OCI-LY3 (cell line): ENCODE results near the gene GRIN3A.

Experiments used
- H2AFZ ChIP-seq: fragments of 200-600, 300-600 bp; shearing (Covaris generic); 2 replicates; pipeline ENCODE4 v1.6.0; 2014; ENCODE audit warnings: antibody characterized with exemption, low read depth, low read length
- H3K27ac ChIP-seq: fragments of 200-600, 300-600 bp; sonication (generic); 2 replicates; pipeline ENCODE4 v1.5.1; 2014; ENCODE audit warnings: mild to moderate bottlenecking, low read length, moderate library complexity, mixed read lengths
- H3K27me3 ChIP-seq: fragments of 200-600, 300-600 bp; sonication (generic); 2 replicates; pipeline ENCODE4 v1.6.1; 2014; ENCODE audit warnings: low read depth, low read length, mixed read lengths
- H3K36me3 ChIP-seq: fragments of 200-600, 300-600 bp; sonication (generic); replicated peaks from 2 replicates; pipeline ENCODE3; 2014; ENCODE audit warnings: low read depth, low read length, mixed read lengths
- H3K4me1 ChIP-seq: fragments of 300-600, 200-600 bp; sonication (generic); 2 replicates; pipeline ENCODE4 v1.6.1; 2014; ENCODE audit warnings: low read length, mixed read lengths
- H3K4me2 ChIP-seq: fragments of 200-600, 300-600 bp; sonication (generic); 2 replicates; pipeline ENCODE4 v1.6.1; 2014; ENCODE audit warnings: low read length, mixed read lengths
- H3K4me3 ChIP-seq: fragments of 300-600, 200-600 bp; sonication (generic); 2 replicates; pipeline ENCODE4 v1.5.1; 2014; ENCODE audit warnings: antibody characterized with exemption, mild to moderate bottlenecking, low read length, moderate library complexity
- H3K79me2 ChIP-seq: fragments of 300-600, 200-600 bp; shearing (Covaris generic); 2 replicates; pipeline ENCODE4 v1.6.1; 2014; ENCODE audit warnings: mild to moderate bottlenecking, low read length, mixed read lengths
- H3K9ac ChIP-seq: fragments of 300-600, 200-600 bp; shearing (Covaris generic); 2 replicates; pipeline ENCODE4 v1.6.0; 2014; ENCODE audit warnings: mild to moderate bottlenecking, low read length, moderate library complexity
- H3K9me3 ChIP-seq: fragments of 200-600, 300-600 bp; shearing (Covaris generic); 2 replicates; pipeline ENCODE4 v1.6.1; 2014; ENCODE audit warnings: low read length, mixed read lengths; ENCODE audit not compliant: insufficient read depth
- H4K20me1 ChIP-seq: fragments of 200-600, 300-600 bp; sonication (generic); 2 replicates; pipeline ENCODE4 v1.6.1; 2016; ENCODE audit warnings: low read length, mixed read lengths; ENCODE audit not compliant: insufficient read depth
- CTCF ChIP-seq: fragments of 200-600, 300-600 bp; sonication (generic); IDR thresholded peaks from 2 replicates; pipeline ENCODE4 v1.5.1; 2014; ENCODE audit warnings: antibody characterized with exemption, low read length, low read depth
- EZH2phosphoT487 ChIP-seq: fragments of 200-600 bp; shearing (Covaris generic); IDR thresholded peaks from 2 replicates; pipeline ENCODE4 v1.6.1; 2018; ENCODE audit warnings: antibody characterized with exemption, mixed run types, low read depth

Gene GRIN3A

GRCh38 chr9:101737705-101738565 lies 512 bp downstream of the GRIN3A start:
- H2AFZ ChIP-seq, result no peak overlapping the region
- H3K27ac ChIP-seq, result no peak overlapping the region
- H4K20me1 ChIP-seq, result no peaks in the 10 kb centered on the region
- peaks cover 2% of the 10 kb centered on the region for H3K4me1 ChIP-seq
- TF ChIP-seq CTCF (no peak), EZH2phosphoT487 (no peak)
- no peak overlapping the region for H3K4me3 ChIP-seq
- H3K4me2 ChIP-seq, result no peak overlapping the region
- H3K9me3 ChIP-seq, result no peaks in the 10 kb centered on the region
- no peak overlapping the region for H3K9ac ChIP-seq
- H3K36me3 ChIP-seq, result no peaks in the 10 kb centered on the region
- H3K79me2 ChIP-seq, result no peaks in the 10 kb centered on the region
- peaks cover 8% of the 10 kb centered on the region for H3K27me3 ChIP-seq

- no peak overlapping the region for H3K4me2 ChIP-seq
- no peaks in the 10 kb centered on the region for H4K20me1 ChIP-seq
- peaks cover 9% of the 10 kb centered on the region for H3K4me1 ChIP-seq
- H3K36me3 ChIP-seq, result no peaks in the 10 kb centered on the region
- H3K9ac ChIP-seq, result no peak overlapping the region
- peaks cover 8% of the 10 kb centered on the region for H3K27me3 ChIP-seq
- no peak for TF ChIP-seq EZH2phosphoT487
- no peak for TF ChIP-seq CTCF
- H3K4me3 ChIP-seq, result no peak overlapping the region
- no peaks in the 10 kb centered on the region for H3K79me2 ChIP-seq
- no peaks in the 10 kb centered on the region for H3K9me3 ChIP-seq
- H3K27ac ChIP-seq, result no peak overlapping the region
- H2AFZ ChIP-seq, result no peak overlapping the region
Measured at GRCh38 chr9:101737165-101737704, 1.2 kb downstream of the GRIN3A start.

GRCh38 chr9:101736717-101737116 lies 1.7 kb downstream of the GRIN3A start:
- H3K36me3 ChIP-seq, result no peaks in the 10 kb centered on the region
- H3K9me3 ChIP-seq, result no peaks in the 10 kb centered on the region
- no peaks in the 10 kb centered on the region for H3K79me2 ChIP-seq
- no peaks in the 10 kb centered on the region for H4K20me1 ChIP-seq
- H3K4me2 ChIP-seq, result no peak overlapping the region
- H3K27me3 ChIP-seq, result peaks cover 8% of the 10 kb centered on the region
- TF ChIP-seq CTCF (no peak), EZH2phosphoT487 (no peak)
- H2AFZ ChIP-seq, result no peak overlapping the region
- H3K4me1 ChIP-seq, result peaks cover 13% of the 10 kb centered on the region
- H3K4me3 ChIP-seq, result no peak overlapping the region
- H3K27ac ChIP-seq, result no peak overlapping the region
- no peak overlapping the region for H3K9ac ChIP-seq

GRCh38 chr9:101731429-101731828 lies 7.0 kb downstream of the GRIN3A start:
- no peak for TF ChIP-seq EZH2phosphoT487
- H2AFZ ChIP-seq, result no peak overlapping the region

More at GRCh38 chr9:101731429-101731828, 7.0 kb downstream of the GRIN3A start:
- H3K9ac ChIP-seq, result no peak overlapping the region
- no peaks in the 10 kb centered on the region for H3K36me3 ChIP-seq
- no peak overlapping the region for H3K4me2 ChIP-seq
- H3K9me3 ChIP-seq, result no peaks in the 10 kb centered on the region
- no peaks in the 10 kb centered on the region for H4K20me1 ChIP-seq
- H3K27ac ChIP-seq, result no peak overlapping the region
- peaks cover 13% of the 10 kb centered on the region for H3K4me1 ChIP-seq
- H3K27me3 ChIP-seq, result peaks cover 8% of the 10 kb centered on the region; the same call in 1 of the 2 replicates
- no peak overlapping the region for H3K4me3 ChIP-seq
- no peaks in the 10 kb centered on the region for H3K79me2 ChIP-seq
